Measurements from ENCODE around the gene CDH11. TPM values are rescaled to one million over a fixed set of nuclear protein-coding genes. Genes with fewer than 3 reads are reported as not detected.

Gene CDH11
- total RNA-seq, 2 donors from 2014 or later = not detected

DNA sequence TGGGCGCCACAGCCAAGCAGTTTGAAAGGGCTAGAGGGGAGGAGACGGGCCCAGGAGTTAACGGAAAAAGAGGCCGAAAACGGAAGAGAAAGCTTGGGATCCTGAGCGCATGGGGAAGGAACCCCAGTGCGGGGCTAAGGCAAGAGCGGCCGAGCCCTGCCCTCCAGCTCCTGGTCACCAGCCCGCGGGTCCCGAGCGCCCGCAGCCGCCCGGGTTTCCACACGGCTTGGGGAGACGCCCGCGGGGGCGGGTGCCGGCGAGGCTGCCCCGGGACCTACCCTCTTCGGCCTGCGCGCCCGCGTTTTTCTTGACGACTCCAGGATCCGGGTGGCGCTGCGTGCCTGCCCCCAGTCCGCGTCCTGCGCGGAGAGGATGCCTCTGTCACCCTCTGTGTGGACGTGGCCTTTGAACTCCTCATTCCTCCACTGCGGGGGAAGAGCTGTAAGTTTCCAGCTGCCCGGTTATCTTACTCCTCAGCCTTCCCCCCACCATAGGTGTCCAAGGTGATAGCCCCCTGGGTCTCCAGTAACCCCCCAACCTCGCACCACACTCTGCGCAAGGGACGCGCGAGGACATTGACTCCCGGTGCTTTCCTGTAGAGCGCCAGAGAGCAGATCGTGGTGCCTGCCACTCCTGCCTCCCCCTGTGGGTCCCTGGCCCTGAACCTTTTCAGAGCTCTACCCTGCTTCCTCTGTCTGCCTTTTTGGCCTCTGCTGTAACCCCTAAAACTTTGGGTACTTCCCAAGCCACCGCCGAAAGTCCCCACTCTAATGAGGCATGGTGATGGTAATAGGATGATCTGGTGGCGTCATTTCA lies 1.7 kb upstream of the CDH11 start:
- no peak overlapping the region for H3K27ac Mint-ChIP-seq
- ATAC-seq (replicated peaks in 1 of 2) = no peak
- H3K4me3 Mint-ChIP-seq = no peak overlapping the region
- H3K9me3 Mint-ChIP-seq = no peaks in the 10 kb centered on the region
- DNase-seq = no peak
- H3K36me3 Mint-ChIP-seq (ENCODE audit: insufficient read depth in 2 of 2) = peaks cover 2 to 3% of the 10 kb centered on the region in 2 donors
- H3K4me1 Mint-ChIP-seq (ENCODE audit: low read depth) = no peaks in the 10 kb centered on the region
- peaks cover 28% of the 10 kb centered on the region for H3K27me3 Mint-ChIP-seq (ENCODE audit: low read depth)

DNA sequence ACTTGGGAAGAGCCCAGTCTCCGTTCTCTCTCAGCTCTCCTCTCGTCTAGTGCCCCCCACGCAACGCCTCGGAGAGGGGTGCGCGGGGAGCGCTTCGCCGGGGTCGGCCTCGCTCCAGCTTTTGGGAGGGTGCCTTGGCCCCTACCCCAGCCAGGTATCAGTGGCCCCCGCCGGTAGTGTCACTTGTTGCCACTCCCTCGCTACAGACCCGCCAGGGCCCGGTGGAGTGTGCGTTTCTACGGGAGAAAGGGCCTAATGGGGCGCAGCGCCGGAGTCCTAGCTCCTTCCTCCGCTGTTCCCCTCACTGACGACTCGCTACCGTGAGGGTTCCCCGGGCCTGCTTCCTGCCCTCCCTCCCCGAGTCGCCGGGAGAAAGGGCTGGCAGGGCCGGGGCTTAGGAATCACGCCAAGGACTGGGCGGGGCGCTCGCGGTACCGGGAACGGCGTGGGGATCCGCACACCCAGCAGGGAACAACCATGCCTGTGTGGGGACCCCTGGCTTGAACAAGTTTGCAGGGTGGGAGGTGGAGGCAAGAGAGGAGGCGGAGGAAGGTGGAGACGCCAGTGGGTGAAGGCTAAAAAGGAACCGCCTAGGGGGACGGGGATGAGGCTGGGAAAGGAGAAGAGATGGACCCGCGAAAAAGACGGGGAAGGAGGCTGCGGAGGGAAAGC lies 997 bp upstream of the CDH11 start:
- Mint-ChIP-seq H3K4me3 (no peak overlapping the region), H3K9me3 (no peaks in the 10 kb centered on the region), H3K4me1 (ENCODE audit: low read depth) (no peaks in the 10 kb centered on the region), H3K36me3 (ENCODE audit: insufficient read depth in 2 of 2) (peaks cover 2 to 3% of the 10 kb centered on the region in 2 donors), H3K27me3 (ENCODE audit: low read depth) (peaks cover 28% of the 10 kb centered on the region), H3K27ac (no peak overlapping the region)
- ATAC-seq (replicated peaks in 1 of 2) = no peak
- no peak for DNase-seq

DNA sequence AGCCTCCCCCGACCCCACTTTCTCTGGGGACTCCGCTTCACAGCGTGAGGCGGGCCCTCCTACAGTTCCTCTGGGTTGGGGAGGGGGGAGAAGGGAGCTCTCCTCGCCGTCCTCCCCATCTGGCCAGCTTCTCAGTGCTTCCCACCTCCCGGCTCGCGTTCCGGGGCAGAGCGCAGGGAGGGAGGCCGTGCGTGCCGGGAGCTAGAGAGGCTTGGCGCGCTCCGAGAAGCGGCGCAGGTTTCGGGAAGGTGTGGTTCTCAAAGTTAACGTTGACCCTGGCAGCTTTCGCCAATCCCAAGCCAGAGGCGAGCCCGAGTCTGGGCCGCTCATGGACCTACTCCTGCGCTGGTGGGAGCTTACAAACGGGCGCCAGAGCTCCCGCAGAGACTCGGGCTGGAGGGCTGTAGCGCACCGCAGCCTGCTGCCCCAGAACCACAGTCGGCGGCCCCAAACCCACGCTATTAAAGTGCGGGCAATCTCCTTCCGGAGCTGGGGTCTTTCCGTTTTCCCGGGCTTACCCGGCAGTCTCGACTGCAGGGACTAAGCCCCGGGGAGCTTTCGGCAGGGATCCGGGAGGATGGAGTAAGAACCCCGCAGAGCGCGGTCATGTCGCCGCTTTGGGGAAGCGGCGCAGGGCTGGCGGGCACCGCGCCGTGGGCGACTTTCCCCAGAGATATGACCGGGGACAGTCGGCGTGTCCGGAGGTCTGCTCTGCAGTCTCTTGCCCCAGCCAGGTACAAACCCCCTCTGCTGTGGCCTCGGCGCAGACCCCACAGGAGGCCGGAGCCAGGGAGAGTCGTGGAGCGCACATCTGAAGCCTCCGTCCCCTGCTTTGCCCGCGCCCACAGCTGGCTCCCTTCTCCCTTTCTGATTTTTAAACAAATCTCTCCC lies 787 bp downstream of the CDH11 start:
- no peak for DNase-seq
- H3K4me1 Mint-ChIP-seq (ENCODE audit: low read depth) = no peaks in the 10 kb centered on the region
- peaks cover 2 to 3% of the 10 kb centered on the region in 2 donors for H3K36me3 Mint-ChIP-seq (ENCODE audit: insufficient read depth in 2 of 2)

DNA sequence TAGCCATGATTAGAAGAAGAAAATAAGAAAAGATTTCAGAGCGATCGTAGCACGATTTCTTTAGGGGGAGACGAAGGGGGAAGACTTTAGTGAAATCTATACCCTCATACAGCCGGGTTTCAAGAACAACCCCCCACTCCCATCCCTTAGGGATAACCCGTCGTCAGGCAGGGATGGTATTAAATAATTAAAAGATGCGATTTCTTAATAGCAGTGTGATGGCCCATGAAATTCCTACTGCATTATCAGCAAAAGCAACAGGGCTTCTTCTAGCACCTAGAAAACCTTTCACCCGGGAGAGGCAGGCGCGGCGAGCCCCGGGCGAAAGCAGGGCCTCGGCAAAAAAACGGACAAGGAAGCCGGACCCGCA lies 1.4 kb downstream of the CDH11 start:
- DNase-seq = no peak
- Mint-ChIP-seq H3K27ac (no peak overlapping the region), H3K4me1 (ENCODE audit: low read depth) (no peaks in the 10 kb centered on the region), H3K4me3 (no peak overlapping the region), H3K9me3 (no peaks in the 10 kb centered on the region), H3K36me3 (ENCODE audit: insufficient read depth in 2 of 2) (peaks cover 2 to 3% of the 10 kb centered on the region in 2 donors), H3K27me3 (ENCODE audit: low read depth) (peaks cover 28% of the 10 kb centered on the region)
- ATAC-seq (replicated peaks in 1 of 2) = no peak

More for the DNA sequence above, 787 bp downstream of the CDH11 start:
- no peak overlapping the region for H3K27ac Mint-ChIP-seq
- H3K4me3 Mint-ChIP-seq = no peak overlapping the region
- no peaks in the 10 kb centered on the region for H3K9me3 Mint-ChIP-seq
- peaks cover 28% of the 10 kb centered on the region for H3K27me3 Mint-ChIP-seq (ENCODE audit: low read depth)
- ATAC-seq (replicated peaks in 1 of 2) = no peak

- peaks cover 28% of the 10 kb centered on the region for H3K27me3 Mint-ChIP-seq (ENCODE audit: low read depth)
- H3K4me1 Mint-ChIP-seq (ENCODE audit: low read depth) = no peaks in the 10 kb centered on the region
- no peak overlapping the region for H3K4me3 Mint-ChIP-seq
- ATAC-seq (replicated peaks in 1 of 2) (no peak), DNase-seq (no peak)
- H3K9me3 Mint-ChIP-seq = no peaks in the 10 kb centered on the region
- no peak overlapping the region for H3K27ac Mint-ChIP-seq
- H3K36me3 Mint-ChIP-seq (ENCODE audit: insufficient read depth in 2 of 2) = peaks cover 2 to 3% of the 10 kb centered on the region in 2 donors
Observed at GRCh38 chr16:65119901-65120401, 1.9 kb downstream of the CDH11 start.

GRCh38 chr16:65119435-65119834 lies 2.4 kb downstream of the CDH11 start:
- Mint-ChIP-seq H3K36me3 (ENCODE audit: insufficient read depth in 2 of 2) (peaks cover 2 to 3% of the 10 kb centered on the region in 2 donors), H3K27me3 (ENCODE audit: low read depth) (peaks cover 24% of the 10 kb centered on the region), H3K27ac (no peak overlapping the region), H3K4me3 (no peak overlapping the region), H3K4me1 (ENCODE audit: low read depth) (no peaks in the 10 kb centered on the region), H3K9me3 (no peaks in the 10 kb centered on the region)
- DNase-seq (no peak), ATAC-seq (replicated peaks in 1 of 2) (no peak)

DNA sequence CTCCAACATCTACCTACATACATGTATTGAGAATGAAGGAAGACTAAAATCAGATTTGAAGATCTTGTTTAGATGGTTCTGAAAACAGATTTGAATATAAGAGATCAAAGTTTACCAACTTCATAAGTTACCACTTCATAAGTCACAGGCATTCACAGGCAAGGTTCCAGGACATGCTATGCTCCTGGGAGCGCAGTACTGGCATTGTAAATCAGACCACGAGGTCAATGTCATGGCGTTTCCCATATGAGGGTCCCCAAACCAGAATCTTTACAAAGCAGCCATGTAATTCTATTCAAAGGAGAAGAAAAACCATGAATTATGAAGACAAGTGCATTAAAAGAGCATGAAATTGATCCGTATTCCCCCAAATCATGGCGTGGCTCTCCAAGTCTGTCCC lies 3.0 kb downstream of the CDH11 start:
- ATAC-seq (replicated peaks in 1 of 2) = no peak
- H3K4me3 Mint-ChIP-seq = no peak overlapping the region
- no peaks in the 10 kb centered on the region for H3K4me1 Mint-ChIP-seq (ENCODE audit: low read depth)
- H3K27me3 Mint-ChIP-seq (ENCODE audit: low read depth) = peaks cover 18% of the 10 kb centered on the region
- H3K27ac Mint-ChIP-seq = no peak overlapping the region
- DNase-seq = no peak
- no peaks in the 10 kb centered on the region for H3K9me3 Mint-ChIP-seq
- H3K36me3 Mint-ChIP-seq (ENCODE audit: insufficient read depth in 2 of 2) = peaks cover 2 to 3% of the 10 kb centered on the region in 2 donors

- ATAC-seq (replicated peaks in 1 of 2) (peak in 1 of 2 donors; percentile 48), DNase-seq (peak; percentile 37 to 38)
Observed at GRCh38 chr16:65117811-65118448, 3.9 kb downstream of the CDH11 start.

DNA sequence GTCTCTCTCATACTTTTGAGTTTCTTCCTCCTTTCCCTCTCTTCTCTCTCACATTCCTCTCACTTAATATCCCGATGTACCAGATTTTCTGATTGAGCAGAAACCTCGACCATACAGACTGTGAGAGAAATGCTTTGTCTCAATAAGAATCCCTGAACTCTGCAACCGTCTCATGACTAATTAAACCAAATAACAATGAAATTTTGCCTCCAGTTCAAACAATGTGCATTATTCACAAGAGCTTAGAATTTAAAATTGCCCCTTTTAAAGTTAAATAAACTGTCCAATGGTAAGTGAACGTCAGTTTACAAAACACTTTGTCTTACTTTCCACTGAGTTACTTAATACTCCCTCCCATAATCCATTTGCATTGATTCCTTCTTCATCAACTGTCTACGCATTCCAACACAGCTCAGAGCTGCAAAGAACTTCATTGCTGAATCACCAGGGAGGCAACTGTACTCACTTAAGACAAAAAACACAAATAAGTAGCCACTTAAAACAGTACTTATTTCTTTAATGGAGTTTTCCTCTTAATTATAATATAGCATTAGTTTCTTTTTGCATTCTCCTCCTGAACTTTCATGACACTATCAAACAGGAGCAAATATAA lies 4.9 kb downstream of the CDH11 start:
- no peak for DNase-seq
- ATAC-seq (replicated peaks in 1 of 2) = no peak
- H3K4me1 Mint-ChIP-seq (ENCODE audit: low read depth) = no peaks in the 10 kb centered on the region
- H3K27ac Mint-ChIP-seq = no peak overlapping the region
- H3K36me3 Mint-ChIP-seq (ENCODE audit: insufficient read depth in 2 of 2) = peaks cover 2 to 3% of the 10 kb centered on the region in 2 donors
- H3K27me3 Mint-ChIP-seq (ENCODE audit: low read depth) = peaks cover 8% of the 10 kb centered on the region
- no peaks in the 10 kb centered on the region for H3K9me3 Mint-ChIP-seq
- H3K4me3 Mint-ChIP-seq = no peak overlapping the region

More at GRCh38 chr16:65117811-65118448, 3.9 kb downstream of the CDH11 start:
- Mint-ChIP-seq H3K27ac (no peak overlapping the region), H3K27me3 (ENCODE audit: low read depth) (peaks cover 9% of the 10 kb centered on the region), H3K4me1 (ENCODE audit: low read depth) (no peaks in the 10 kb centered on the region), H3K4me3 (no peak overlapping the region), H3K36me3 (ENCODE audit: insufficient read depth in 2 of 2) (peaks cover 2 to 3% of the 10 kb centered on the region in 2 donors), H3K9me3 (no peaks in the 10 kb centered on the region)

DNA sequence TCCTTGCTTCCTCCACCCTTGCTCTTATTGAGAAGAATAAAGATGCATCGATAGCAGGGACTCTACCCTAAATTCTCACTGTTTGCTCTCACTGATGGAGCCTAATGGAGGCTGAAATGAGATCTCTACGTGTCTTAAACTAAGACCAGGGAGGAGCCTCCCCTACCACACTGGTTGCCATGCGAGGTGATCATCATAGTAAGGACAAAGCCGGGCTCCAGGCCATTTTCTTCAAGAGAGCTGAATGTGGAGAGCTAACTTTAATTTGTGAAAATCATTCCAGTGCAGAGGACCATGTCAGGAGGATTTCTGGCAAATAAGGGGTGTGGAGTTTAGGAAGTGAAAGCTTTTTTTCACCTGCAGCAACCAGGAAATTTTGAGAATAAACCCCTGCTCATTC lies 5.6 kb downstream of the CDH11 start:
- Mint-ChIP-seq H3K4me3 (no peak overlapping the region), H3K36me3 (ENCODE audit: insufficient read depth in 2 of 2) (peaks cover 2 to 3% of the 10 kb centered on the region in 2 donors), H3K27ac (no peak overlapping the region), H3K9me3 (no peaks in the 10 kb centered on the region), H3K27me3 (ENCODE audit: low read depth) (peaks cover 8% of the 10 kb centered on the region), H3K4me1 (ENCODE audit: low read depth) (no peaks in the 10 kb centered on the region)
- no peak for ATAC-seq (replicated peaks in 1 of 2)
- DNase-seq = no peak

GRCh38 chr16:65114527-65114926 lies 7.3 kb downstream of the CDH11 start:
- Mint-ChIP-seq H3K27ac (no peak overlapping the region), H3K4me1 (ENCODE audit: low read depth) (no peaks in the 10 kb centered on the region), H3K4me3 (no peak overlapping the region), H3K27me3 (ENCODE audit: low read depth) (no peaks in the 10 kb centered on the region), H3K36me3 (ENCODE audit: insufficient read depth in 2 of 2) (no peaks in the 10 kb centered on the region), H3K9me3 (no peaks in the 10 kb centered on the region)
- DNase-seq = no peak
- no peak for ATAC-seq (replicated peaks in 1 of 2)

DNA sequence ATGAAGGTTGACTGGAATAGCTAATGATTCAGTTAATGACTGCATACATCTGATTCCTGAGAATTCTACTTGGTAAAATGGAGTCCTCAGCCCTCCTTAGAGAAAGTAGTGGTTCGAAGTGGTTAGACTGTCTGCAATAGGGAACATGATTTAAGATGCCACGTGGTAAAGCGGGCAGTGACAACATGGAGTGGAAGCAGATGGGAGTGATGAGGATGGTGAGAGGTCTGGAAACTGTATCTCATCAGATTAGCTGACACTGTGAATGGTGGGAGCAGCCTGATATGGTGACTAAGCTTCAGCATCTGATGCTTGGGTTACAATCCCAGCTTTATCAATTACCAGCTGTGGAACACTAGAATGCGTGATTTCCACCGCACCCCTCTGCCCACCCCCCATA lies 8.4 kb downstream of the CDH11 start:
- Mint-ChIP-seq H3K36me3 (ENCODE audit: insufficient read depth in 2 of 2) (no peaks in the 10 kb centered on the region), H3K4me1 (ENCODE audit: low read depth) (no peaks in the 10 kb centered on the region), H3K27ac (no peak overlapping the region), H3K9me3 (no peaks in the 10 kb centered on the region), H3K27me3 (ENCODE audit: low read depth) (no peaks in the 10 kb centered on the region), H3K4me3 (no peak overlapping the region)
- no peak for DNase-seq
- no peak for ATAC-seq (replicated peaks in 1 of 2)
